ENCODE results near the gene CPNE5.

CPNE5 gene

GRCh38 chr6:36871686-36872085 lies 32.4 kb upstream of the CPNE5 start:
- Histone ChIP-seq H3K79me2 (ENCODE audit: low read length) (peaks cover 57% of the 10 kb centered on the region), H3K36me3 (replicated peaks; ENCODE audit: insufficient read depth, low read length) (no peaks in the 10 kb centered on the region), H4K20me1 (ENCODE audit: insufficient read depth, low read length) (no peaks in the 10 kb centered on the region), H3K9ac (ENCODE audit: low read length) (no peak overlapping the region), H3K4me3 (ENCODE audit: low read length) (no peak overlapping the region), H2AFZ (ENCODE audit: low read length) (no peak overlapping the region), H3K27ac (ENCODE audit: low read length) (no peak overlapping the region), H3K4me2 (ENCODE audit: low read depth, low read length) (no peak overlapping the region), H3F3A (ENCODE audit: insufficient read depth, low read length) (no peaks in the 10 kb centered on the region), H3K27me3 (replicated peaks; ENCODE audit: insufficient read depth, low read length) (no peaks in the 10 kb centered on the region), H3K4me1 (ENCODE audit: low read length) (peaks cover 8% of the 10 kb centered on the region), H3K9me3 (replicated peaks; ENCODE audit: insufficient read depth, low read length) (no peaks in the 10 kb centered on the region), H3K9me2 (replicated peaks; ENCODE audit: insufficient read depth, low read length) (no peaks in the 10 kb centered on the region)
- no peak for DNase-seq
- TF ChIP-seq CTCF (IDR thresholded peaks at IDR 0.05; ENCODE audit: low read length) (no peak), EZH2 (optimal IDR thresholded peaks at IDR 0.05; ENCODE audit: low read depth, low read length) (no peak), EZH2phosphoT487 (IDR thresholded peaks at IDR 0.05; ENCODE audit: low read length) (no peak)

- no peak for TF ChIP-seq EZH2 (optimal IDR thresholded peaks at IDR 0.05; ENCODE audit: low read depth, low read length)
- no peak for TF ChIP-seq CTCF (IDR thresholded peaks at IDR 0.05; ENCODE audit: low read length)
- TF ChIP-seq EZH2phosphoT487 (IDR thresholded peaks at IDR 0.05; ENCODE audit: low read length), result no peak
- Histone ChIP-seq H4K20me1 (ENCODE audit: insufficient read depth, low read length) (no peaks in the 10 kb centered on the region), H2AFZ (ENCODE audit: low read length) (no peak overlapping the region), H3K36me3 (replicated peaks; ENCODE audit: insufficient read depth, low read length) (no peaks in the 10 kb centered on the region), H3K4me1 (ENCODE audit: low read length) (no peaks in the 10 kb centered on the region), H3K4me3 (ENCODE audit: low read length) (no peak overlapping the region), H3F3A (ENCODE audit: insufficient read depth, low read length) (no peaks in the 10 kb centered on the region), H3K9ac (ENCODE audit: low read length) (no peak overlapping the region), H3K4me2 (ENCODE audit: low read depth, low read length) (no peak overlapping the region), H3K27ac (ENCODE audit: low read length) (no peak overlapping the region), H3K79me2 (ENCODE audit: low read length) (peaks cover 78% of the 10 kb centered on the region), H3K9me2 (replicated peaks; ENCODE audit: insufficient read depth, low read length) (no peaks in the 10 kb centered on the region), H3K27me3 (replicated peaks; ENCODE audit: insufficient read depth, low read length) (no peaks in the 10 kb centered on the region), H3K9me3 (replicated peaks; ENCODE audit: insufficient read depth, low read length) (no peaks in the 10 kb centered on the region)
- DNase-seq, result no peak
These were observed 28.4 kb upstream of the CPNE5 start for GRCh38 chr6:36867471-36868224.

- no peaks in the 10 kb centered on the region for H3K9me2 ChIP-seq (replicated peaks; ENCODE audit: insufficient read depth, low read length)
- peaks cover 81% of the 10 kb centered on the region for H3K79me2 ChIP-seq (ENCODE audit: low read length)
- no peaks in the 10 kb centered on the region for H3K36me3 ChIP-seq (replicated peaks; ENCODE audit: insufficient read depth, low read length)
- no peak overlapping the region for H3K4me3 ChIP-seq (ENCODE audit: low read length)
- H3K4me2 ChIP-seq (ENCODE audit: low read depth, low read length), result no peak overlapping the region
- H3K9me3 ChIP-seq (replicated peaks; ENCODE audit: insufficient read depth, low read length), result no peaks in the 10 kb centered on the region
- no peak overlapping the region for H2AFZ ChIP-seq (ENCODE audit: low read length)
- no peak overlapping the region for H3K27ac ChIP-seq (ENCODE audit: low read length)
- H3F3A ChIP-seq (ENCODE audit: insufficient read depth, low read length), result no peaks in the 10 kb centered on the region
- H4K20me1 ChIP-seq (ENCODE audit: insufficient read depth, low read length), result no peaks in the 10 kb centered on the region
- DNase-seq, result no peak
- no peaks in the 10 kb centered on the region for H3K4me1 ChIP-seq (ENCODE audit: low read length)
- H3K9ac ChIP-seq (ENCODE audit: low read length), result no peak overlapping the region
- no peaks in the 10 kb centered on the region for H3K27me3 ChIP-seq (replicated peaks; ENCODE audit: insufficient read depth, low read length)
- TF ChIP-seq EZH2phosphoT487 (IDR thresholded peaks at IDR 0.05; ENCODE audit: low read length) (no peak), EZH2 (optimal IDR thresholded peaks at IDR 0.05; ENCODE audit: low read depth, low read length) (no peak), CTCF (IDR thresholded peaks at IDR 0.05; ENCODE audit: low read length) (no peak)
These were observed 26.6 kb upstream of the CPNE5 start for GRCh38 chr6:36865835-36866234.

All from MM.1S (cell line).